H4 (cell line): ENCODE data around the gene USP32. TPM values are rescaled to one million over a fixed set of nuclear protein-coding genes. Genes with fewer than 3 reads are reported as not detected.
"Not testable (repeated sequence)": the region's sequence is repeated elsewhere in the genome, so short reads cannot be mapped to it uniquely, and the experiment has no call there.

Source experiments
- DNase-seq: peaks from one replicate; pipeline ENCODE4 v3.0.0-alpha.2; 2015; ENCODE audit warnings: low spot score
- total RNA-seq: library from RNA; depleted of rRNA; stranded (reverse); fragments of >200 nt; shearing (Covaris generic); gene quantifications from 2 replicates; pipeline ENCODE4 v1.2.3, GENCODE V29; 2014

USP32 gene
- total RNA-seq, 1 experiment from 2014 or later = 29.4 TPM

DNA sequence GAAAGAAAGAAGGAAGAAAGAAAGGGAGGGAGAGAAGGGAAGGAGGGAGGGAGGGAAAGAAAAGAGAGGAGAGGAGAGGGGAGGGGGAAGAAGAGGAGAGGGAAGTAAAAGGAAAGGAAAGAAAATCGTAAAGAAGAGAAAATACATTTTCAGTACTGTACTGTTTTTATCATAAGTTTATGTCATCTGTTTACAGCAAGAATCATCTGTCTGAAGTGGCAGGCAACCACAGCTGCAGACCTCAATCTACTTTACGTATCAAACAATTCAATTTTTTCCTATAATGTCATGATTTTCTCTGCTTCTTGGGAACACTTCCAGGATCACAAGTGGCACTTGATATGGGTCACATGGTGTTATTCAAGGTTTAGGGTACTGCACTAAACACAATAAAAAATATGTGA lies 58.3 kb downstream of the USP32 start:
- no peak for DNase-seq

DNA sequence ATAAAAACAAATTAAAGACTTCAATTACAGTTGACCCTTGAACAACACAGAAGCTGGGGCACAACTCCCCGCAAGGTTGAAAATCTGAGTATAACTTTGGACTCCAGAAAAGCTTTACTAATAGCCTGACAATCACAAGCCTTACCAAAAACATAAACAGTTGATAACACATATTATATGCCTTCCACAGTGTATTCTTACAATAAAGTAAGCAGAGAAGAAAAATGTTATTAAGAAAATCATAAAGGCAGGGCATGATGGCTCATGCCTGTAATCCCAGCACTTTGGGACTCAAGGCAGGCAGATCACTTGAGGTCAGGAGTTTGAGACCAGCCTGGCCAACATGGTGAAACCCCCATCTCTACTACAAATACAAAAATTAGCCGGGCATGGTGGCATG lies 58.9 kb downstream of the USP32 start:
- not testable (repeated sequence) for DNase-seq

DNA sequence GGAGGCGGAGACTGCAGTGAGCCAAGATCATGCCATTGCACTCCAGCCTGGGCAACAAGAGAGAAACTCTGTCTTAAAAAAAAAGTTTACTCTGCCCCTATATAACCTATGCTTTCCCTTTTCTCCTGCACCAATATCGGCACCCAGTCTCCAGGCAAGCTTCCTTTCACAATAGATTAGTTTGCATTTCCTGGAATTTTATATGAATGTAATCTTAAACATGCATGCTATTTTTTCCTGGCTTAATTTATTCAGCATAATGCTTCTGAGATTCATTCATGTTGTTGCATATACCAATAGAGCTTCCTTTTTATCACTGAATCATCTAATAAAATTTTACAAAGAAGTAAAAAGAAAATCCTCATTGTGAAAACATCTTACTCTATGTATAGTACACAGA lies 59.4 kb downstream of the USP32 start:
- DNase-seq = no peak

DNA sequence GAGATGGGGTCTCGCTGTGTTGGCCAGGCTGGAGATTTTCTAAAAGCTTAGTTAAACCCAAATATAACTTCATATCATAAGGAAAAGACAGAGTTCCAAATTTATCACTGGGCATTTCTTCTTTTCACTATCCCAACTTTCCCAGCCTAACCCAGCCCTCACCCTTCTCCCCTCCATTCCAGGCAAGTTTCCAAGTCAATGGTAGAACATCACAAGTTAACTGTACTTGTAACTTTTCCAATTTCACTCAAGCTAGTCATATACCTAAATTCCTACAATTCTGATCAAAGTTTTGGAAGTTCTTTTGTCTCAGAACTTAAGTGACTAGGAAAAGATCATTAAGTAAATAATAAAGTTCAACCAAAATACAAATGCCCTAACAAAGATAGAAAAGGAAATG lies 61.2 kb downstream of the USP32 start:
- no peak for DNase-seq

DNA sequence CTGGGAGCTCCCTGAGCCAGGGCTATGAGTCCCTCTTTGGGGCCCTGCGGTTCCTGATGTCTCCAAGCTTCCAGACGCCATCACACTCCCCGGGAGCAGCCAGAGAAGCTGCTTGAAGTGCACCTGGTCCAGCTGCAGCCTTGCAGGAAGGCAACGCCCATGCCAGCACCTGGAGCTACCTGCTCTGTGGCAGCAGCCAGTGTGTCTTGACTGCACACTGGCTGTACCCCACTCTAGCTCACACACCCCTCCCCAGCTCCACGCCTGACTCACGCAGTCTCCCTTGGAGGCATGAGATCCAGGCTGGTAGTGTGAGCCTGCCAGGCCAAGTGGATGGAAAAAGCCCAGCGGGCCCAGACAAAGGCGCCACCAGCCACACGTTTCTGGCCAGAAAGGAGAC lies 63.3 kb downstream of the USP32 start:
- no peak for DNase-seq

DNA sequence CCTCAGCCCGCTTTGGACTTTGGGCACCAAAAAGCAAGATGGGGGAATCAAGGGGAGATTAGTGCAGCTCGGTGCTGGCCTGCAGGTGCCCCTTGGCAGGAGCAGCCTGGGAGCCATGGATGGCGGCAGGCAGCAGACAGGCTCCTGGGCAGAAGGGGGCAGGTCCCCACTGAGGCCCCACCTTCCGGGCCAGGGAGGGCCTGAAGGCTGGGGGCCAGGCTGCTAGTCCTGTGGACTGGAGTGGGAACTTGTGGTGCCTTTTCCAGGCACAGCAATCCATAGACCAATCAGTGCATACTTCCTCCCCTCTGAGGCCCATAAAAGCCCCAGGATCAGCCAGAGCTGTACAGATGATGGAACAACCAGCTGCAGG lies 64.0 kb downstream of the USP32 start:
- no peak for DNase-seq

DNA sequence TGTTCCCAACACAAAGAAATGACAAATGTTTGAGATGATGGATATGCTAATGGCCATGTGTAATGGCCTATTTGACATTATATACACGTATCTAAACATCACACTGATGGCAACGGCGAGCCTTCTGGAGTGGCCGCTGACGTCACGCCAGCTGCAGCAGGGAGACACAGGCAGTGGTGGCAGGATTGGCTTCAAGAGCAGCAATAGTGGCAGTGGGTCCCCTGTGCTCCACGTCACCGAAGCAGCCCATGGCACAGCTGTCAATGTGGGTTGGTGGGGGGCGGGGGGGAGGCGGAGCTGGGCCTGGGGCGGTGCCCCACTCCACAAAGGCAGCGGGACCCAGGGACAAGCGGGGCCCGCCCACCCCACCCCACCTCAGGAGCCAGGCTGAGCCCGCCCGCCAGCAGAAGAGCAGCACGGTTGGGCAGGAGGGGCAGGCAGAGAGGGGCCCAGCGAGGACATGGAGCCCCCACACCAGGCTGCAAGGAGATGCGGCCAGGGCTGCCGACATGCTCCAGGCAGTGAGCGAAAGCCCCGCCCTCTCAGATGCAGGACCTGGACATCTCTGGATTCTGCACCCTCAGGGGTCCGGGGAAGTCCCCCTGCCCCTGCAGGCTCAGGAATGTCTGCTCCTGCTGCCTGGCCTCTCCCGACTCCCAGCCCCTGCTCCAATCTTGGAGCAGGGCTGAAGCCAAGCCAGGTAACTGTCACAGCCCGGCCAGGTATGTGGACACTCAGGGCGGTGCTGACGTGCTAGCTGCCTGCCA lies 64.6 kb downstream of the USP32 start:
- DNase-seq = no peak

DNA sequence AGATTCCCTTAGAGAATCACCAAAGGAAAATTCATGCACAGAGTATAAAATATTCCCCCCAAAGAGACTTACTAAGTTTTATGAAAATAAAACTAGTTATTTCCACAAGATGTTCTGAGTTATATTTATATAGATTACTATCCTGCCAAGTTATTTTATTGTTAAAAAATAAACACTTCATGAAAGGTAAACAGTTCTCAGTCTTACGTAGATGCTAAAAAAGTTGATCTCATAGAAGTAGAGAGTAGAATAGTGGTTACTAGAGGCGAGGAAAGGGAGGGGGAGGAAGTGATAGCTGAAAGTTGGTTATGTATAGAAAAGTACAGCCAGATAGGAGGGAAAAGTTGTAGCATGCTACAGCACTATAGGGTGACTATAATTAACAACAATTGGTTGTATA lies 65.2 kb downstream of the USP32 start:
- DNase-seq = no peak

DNA sequence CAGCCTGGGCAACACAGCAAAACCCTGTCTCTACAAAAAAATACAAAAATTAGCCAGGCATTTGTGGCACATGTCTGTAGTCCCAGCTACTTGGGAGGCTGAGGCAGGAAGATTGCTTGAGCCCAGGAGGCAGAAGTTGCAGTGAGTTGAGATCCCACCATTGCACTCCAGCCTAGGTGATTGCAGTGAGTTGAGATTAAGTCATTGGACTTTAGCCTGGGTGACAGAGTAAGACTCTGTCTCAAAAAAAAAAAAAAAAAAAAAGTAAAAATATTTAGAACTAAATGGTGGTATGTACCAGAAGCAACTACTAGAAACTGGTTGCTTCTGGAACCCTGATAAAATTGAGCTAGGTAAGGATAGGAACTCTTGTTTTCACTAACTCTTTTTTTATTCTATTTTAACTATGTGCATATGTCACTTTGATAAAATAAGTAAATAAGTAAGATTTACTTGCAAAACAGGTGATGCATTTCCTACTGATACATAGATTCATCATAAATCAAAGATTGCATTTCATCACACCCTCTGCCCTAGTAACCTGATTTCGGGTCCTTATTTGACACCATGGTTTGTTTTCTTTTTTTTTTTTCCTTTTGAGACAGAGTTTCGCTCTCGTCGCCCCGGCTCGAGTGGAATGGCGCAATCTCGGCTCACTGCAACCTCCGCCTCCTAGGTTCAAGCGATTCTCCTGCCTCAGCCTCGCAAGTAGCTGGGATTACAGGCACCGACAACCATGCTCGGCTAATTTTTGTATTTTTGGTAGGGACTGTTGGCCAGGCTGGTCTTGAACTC lies 66.0 kb downstream of the USP32 start:
- DNase-seq = no peak

DNA sequence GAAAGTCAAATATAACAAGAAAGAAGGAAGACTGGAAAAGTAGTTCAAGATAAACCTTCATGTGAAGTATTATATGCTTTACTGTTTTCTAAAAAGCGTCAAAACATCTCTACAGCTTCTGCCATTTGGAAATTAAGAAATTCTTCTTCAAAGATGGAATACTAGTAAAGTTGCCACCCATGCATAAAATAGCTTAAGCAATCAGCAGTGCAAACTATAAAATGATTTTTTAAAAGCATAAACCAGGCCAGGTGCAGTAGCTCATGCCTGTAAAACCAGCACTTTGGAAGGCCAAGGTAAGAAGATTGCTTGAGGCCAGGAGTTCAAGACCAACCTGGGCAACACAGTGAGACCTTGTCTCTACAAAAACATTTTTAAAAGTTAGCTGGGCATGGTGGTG lies 68.2 kb downstream of the USP32 start:
- DNase-seq = no peak

DNA sequence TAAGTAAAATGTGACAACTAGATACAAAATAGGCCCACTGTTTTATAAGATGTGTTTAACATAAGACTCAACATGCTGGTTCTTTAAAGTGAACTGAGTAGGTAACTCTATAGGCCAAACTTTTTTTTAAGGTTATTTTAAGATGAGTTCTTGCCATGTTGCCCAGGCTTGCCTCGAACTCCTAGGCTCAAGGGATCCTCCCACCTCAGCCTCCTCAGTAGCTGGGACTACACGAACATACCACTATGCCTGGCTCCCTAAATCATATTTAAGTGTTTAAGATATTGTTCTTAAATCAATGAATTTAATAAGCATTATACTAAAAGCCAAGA lies 69.9 kb downstream of the USP32 start:
- DNase-seq = no peak

DNA sequence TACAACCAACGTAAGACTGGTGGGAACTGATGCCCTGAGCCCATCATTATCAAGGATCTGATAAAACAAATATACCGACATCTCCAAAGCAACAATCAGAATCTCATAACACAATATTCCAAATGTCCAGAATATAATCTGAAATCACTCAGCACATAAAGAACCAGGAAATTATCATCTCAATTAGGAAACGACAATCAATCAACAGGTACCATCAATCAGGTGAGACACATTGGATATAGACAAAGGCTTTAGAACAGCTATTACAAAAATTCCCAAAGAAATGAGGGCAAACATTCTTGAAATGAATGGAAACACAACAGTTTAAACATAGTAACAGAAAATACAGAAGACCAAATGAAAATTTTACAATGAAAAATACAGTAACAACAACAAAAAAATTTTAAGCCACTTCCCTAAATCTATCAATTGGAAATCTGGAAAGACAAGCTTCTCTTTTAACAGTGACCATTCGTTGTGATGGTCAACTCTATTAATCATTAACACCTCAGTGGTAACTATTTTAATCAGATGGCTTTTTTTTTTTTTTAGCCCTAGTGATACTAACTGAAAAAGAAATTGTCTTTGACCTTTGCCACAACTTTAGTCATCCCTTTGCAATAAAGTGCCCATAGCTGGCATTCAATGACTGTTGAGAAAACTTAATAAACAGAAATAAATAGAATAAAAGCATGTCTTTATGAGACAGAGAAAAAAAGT lies 70.4 kb downstream of the USP32 start:
- no peak for DNase-seq

DNA sequence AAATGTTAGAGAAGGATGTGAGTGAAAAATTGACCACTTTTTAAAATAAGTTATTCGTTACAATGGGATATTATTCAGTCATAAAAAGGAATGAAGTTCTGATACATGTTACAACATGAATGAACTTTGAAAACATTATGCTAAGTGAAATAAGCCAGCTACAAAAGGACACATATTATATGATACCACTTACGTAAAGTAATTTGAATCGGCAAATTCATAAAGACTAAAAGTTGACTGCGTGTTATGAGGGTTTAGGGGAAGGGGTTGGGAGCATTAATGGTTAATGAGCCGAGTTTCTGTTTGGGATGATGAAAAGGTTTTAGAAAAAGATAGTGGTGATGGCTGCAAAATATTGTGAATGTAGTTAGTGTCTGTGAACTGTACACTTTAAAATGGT lies 73.1 kb downstream of the USP32 start:
- no peak for DNase-seq

DNA sequence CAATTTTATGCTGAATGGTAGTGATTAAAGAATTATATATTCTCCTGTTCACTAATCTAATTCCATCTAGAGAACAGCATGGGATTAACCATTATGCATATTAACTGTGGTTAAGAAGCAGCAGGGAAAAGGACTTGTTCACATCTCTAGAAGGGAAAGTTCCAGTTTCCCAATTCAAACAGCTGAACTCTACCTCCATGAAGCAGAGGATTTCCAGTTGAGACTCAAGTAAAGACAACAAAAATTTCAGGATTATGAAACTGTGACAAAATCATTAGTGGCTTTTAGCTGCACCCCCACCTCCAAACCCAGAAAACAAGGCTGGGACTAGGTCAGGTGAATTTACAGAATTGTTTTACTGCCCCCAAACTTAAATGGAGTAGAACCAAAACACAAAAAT lies 73.6 kb downstream of the USP32 start:
- no peak for DNase-seq

DNA sequence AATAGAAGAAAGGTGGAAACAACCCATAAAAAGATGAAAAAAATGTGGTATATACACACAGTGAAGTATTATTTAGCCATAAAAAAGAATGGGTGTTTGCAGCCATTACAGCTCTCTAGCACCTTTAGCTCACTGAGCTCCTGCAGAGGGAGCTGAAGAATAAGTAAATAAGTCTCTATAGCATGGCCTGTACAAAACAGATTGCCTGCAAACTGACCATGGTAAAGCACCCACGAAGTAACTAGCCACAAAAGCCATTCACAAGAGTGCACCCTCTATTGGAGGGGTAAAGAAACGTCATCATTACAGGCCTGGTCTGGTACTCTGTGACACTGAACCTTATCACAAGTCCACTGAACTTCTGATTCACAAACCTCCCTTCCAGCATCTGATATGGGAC lies 76.3 kb downstream of the USP32 start:
- DNase-seq = no peak

DNA sequence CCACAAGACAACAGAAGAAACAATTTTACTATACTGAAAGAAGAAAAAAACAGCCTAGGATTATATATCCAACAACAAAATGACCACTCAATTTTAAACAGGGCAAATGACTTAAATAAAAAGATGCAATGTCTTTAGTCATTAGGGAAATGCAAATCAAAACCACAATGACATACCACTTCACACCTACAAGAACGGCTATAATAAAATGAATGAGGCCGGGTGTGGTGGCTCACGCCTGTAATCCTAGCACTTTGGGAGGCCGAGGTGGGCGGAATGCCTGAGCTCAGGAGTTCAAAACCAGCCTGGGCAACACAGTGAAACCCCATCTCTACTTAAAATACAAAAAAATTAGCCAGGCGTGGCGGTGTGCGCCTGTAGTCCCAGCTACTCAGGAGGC lies 77.0 kb downstream of the USP32 start:
- not testable (repeated sequence) for DNase-seq

DNA sequence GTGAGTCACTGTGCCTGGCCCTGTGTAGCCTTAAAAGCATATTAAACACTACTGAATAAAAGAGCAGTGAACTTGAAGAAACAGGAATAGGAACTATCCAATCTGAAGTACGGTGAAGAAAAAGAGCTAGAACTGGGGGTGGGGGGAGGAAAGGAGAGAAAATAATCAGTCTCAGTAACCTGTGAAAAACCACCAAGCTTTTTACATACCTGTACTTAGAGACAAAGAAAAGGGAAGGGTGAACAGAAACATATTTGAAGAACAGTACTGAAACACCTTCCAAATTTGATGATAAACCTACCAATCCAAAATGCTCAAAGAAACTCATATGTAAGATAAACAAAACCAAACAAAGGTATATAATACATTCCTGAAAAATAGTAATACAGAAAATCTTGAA lies 77.5 kb downstream of the USP32 start:
- DNase-seq = no peak

DNA sequence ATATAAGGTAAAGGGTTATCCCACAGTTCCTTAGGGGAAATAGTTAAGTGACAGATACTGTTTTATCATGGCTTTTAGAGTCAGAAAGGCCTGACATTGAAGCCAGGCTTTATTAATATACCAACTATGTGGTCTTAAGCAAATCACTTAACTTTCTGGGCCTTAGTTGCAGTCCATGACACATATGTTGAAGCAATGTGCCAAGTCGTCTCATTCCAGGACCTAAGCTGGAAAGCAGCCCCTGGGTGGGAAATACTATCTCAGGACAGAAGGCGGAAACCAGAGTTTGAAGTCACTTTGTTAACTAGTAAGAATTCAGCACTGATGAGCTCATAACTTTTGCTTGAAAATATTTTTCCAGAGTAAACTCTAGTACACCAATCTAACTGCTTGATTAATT lies 80.0 kb downstream of the USP32 start:
- DNase-seq = no peak

DNA sequence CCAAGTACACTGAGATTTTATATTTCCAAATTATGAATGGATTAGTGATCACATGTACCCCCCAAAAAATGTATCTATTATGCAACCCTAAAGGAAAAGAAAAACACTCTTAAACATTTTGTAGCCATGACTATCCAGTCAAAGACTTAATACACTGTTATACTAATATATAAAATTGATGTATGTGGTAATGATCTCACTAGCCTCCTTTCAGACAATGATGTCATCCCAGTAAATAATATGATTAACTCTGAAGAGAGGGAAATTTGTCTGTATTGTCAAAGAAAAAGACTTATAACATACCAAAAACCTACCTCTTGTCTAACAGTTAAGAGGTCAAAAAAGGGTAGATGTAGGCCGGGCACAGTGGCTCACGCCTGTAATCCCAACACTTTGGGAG lies 80.7 kb downstream of the USP32 start:
- DNase-seq = no peak

DNA sequence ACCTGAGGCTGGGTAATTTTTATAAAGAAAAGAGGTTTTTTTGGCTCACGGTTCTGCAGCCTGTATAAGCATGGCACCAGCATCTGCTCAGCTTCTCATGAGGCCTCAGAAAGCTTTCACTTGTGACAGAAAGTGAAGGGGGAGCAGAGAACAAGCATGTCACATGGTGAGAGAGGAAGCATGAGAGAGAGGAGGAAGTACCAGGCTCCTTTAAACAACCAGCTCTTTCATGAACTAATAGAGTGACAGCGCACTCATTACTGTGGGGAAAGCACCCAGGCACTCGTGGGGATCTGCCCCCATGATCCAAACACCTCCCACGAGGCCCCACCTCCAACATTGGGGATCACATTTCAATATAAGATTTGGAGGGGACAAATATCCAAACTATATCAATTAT lies 86.8 kb downstream of the USP32 start:
- no peak for DNase-seq

DNA sequence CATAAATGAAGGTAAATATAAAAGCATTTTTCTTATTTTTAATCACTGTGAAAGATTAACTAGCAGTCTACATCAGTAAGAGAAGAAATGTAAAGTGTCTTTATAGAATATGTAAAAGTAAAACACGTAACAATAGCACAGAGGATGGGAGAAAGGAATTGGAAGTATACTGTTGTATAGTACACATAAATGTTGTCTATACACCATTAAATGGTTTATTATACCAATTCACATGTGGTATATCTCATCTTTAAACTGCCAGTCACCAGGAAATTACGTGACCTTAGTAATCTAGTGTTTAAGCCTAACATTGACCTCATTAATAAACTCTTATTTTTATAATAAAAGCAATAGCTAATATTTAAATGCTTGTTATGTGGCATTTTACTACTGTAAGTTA lies 87.4 kb downstream of the USP32 start:
- no peak for DNase-seq

DNA sequence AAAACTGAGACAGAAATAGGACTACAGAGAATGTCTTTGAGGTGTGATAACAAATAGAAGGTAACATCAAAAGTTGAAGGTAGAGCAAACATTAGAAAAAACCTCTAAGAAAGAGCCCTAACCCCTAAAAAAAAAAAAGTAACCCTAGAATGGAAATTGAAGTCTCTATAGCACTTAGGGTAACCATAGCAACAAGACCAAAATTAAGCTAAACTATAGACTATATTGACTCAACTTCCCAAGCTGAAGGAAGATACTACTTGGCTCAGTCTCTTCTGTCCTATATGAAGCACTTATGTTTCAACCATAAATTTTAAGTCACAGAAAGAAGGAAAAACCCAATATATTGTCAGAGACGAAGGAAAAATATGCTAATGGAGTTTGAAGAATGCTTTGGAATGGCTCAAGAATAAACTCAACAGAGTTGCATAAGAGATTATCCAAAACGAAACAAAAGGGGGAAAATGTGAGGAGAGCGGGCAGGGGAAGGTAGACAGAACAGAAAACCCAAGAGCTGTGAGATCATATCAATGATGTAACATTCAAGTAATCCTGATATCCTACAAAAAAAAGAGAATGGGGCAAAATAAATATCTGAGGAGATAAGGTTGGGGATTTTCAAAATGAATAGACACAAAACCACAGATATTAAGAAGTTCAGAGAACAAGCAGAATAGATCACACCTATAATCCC lies 88.4 kb downstream of the USP32 start:
- no peak for DNase-seq
